ENCODE measurements around the gene INPP5K.
A peak's percentile ranks its signal among the peaks of the same experiment; 100 is the strongest.

The INPP5K gene

DNA sequence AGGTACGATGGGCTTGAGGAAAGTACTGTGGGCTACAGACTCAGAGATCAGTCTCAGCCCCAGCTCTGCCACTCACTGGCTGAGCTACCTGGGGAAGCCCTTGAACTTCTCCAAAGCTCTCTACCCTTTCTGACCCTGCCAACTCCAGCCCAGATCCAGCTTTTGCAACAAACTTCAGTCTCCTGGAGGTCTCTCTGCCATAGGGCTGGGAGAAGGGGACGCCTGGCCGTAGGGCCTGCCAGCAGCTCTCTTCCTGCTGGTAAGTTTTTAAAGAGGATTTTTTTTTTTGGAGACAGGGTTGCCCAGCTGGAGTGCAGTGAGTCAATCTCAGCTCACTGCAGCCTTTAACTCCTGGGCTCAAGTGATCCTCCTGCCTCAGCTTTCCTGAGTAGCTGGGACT lies 11.5 kb downstream of the INPP5K start:
- no peak for DNase-seq

DNA sequence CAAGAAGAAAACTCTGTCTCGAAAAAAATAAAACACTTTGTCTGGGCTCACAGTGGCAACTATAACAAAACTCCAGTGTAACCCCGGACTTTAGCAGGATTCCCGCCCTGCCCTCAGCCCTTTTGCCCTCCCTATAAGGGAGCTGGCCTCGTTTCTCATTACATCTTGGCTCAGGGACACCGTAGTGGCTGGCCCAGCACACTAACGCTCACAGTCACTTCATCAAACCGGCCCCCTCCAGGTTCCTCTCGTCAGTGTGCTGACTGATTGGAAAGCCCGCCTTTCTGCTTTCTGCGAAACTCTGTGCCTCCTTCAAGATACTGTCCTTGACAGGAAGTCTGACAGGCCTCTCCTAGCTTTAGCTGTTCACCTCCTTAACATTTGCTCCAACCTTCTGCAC lies 12.7 kb downstream of the INPP5K start:
- DNase-seq, result no peak

DNA sequence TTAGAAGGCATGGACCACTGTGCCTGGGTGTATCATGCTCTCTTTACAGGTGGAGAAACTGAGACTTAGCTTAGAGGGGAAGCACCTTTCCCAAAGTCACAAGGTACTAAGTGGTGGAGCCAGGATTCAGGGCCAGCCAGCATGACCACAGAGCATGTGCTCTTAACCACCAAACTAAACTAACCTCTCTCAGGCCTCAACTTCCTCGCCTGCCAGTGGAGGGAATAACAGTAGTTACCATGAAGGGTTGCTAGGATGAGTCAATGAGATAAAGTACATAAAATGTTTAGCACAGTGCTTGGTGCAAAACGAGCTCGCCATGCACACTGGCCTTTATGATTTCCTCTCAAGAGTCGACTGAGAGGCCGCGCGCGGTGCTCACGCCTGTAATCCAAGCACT lies 17.5 kb downstream of the INPP5K start:
- no peak for DNase-seq

DNA sequence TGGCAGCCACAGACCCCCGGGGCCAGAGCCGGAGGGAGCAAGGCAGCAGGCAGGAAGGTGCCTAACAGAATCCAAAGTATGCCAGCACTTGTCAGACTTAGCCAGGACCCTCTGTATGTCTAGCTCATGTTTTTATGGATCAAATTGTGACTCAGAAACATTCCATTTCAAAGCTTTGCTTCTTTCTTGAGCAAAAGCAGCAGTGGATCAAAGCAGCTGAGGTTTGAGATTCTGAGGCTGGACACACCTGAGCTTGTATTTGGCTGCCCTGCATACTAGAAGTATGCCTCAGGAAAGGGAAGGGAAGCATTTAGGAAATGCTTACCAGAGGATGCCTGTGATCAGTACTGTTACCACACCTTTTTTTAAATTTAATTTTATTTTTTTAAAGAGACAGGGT lies 18.2 kb downstream of the INPP5K start:
- DNase-seq, result no peak

DNA sequence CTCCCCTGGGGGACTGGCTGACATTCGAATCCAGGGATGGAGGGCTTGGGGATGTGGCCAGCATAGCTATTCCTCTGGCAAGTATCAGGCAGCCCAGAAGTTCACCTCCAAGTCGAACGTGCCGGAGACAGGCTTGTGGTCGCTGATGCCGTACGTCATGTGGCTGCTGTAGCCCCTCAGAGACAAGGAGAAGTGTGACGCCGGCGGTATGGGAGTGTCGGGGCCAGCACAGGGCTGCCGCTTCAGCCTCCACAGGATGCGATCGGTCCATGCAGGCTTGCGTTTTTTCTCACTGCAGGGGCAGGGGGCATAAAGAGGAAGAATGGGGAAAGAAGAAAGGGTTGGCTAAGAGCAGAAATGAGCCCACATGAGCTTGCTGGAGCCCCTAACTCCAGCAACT lies 18.6 kb downstream of the INPP5K start:
- DNase-seq, result no peak

DNA sequence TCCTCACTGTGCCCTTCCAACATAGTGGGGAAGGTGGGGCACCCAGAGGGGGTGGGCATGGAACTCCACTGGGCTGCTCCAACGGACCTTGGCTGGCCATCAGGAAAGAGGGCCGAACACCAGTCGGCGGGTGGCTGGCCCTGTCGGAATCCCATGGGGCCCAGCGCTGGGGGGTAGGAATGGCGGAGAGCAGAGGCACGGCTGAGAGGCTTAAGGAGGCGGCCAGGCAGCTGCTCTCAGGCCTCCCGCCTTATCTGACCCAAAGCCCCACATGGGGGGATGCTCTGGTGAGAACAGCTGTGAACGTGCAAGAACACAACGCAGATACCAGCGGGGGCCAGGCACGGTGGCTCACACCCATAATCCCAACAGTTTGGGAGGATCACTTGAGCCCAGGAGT lies 19.5 kb downstream of the INPP5K start:
- no peak for DNase-seq

DNA sequence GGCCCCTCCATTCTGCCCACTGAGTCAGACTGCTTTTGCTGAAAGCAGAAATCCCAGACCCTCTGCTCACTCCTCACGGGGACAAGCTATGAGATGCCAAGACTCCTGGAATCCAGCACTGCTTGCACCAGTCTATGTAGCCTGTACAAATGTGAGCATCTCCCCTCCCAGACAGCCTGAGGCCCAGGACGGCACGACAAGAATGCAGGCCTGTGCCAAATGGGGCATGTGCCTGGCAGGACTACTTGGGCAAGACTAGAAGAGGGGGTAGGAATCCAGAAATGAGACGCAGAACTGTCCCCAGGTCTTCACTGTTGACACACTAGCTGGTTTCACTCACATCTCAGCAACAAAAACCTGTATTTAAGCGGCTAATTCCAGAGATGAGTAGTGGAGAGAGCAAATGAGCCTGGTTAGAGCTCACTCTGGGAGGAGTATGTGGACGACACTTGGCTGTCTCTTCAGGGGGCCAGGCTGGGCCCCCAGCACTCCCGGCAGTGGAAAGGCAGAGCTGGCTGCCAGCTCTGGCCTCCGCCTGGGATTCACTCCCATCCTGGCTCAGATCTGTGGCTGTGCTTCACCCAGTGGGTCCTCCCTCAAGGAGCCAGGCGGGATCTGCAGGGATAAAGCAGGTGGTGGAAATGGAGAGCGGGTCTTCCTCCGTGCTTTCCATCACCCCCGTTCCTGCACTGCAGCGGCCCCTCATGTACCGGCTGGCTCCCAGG lies 21.0 kb downstream of the INPP5K start:
- no peak for DNase-seq

DNA sequence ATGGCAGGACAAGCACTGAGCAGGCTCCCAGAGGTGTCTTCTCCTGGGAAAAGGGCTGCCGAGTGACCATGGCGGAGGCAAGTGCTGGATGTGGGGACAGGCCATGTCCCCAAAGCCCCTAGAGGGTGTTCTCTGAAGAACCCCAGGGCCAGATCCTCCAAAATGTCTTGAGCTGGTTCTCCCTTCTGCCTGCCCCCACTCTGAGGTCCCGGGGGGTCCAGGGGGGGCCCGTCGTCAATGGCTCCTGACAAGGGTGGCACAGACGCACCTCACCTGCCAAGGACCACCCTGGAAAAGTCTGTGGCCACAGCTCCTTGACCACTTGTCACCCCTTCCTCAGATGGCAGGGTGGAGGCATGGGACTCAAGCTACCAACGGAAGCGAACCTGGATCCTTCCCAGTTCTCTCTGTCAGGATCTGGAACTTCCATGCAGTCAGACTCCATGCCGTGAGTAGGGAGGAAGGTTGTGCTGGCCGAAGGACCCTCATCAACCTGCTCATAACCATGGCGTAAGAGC lies 21.6 kb downstream of the INPP5K start:
- no peak for DNase-seq

DNA sequence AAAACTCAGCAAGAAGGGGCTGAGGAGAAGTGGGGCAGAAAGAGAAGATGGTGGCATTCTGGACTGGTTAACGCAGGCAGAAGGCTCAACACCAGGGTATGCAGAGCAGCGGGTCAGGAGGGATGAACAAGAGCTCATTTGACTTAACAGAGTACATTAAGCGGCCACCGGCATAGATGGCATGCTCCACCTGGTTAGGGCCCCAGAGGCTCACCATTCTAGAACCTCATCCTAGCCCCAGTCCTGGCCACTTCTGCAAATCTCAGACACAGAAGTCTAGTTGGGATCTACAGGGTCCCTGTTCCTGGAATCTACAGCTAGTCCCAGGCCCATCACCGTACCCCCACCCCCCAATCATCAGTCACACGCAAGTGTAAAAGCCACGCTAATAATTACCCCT lies 22.2 kb downstream of the INPP5K start:
- no peak for DNase-seq

DNA sequence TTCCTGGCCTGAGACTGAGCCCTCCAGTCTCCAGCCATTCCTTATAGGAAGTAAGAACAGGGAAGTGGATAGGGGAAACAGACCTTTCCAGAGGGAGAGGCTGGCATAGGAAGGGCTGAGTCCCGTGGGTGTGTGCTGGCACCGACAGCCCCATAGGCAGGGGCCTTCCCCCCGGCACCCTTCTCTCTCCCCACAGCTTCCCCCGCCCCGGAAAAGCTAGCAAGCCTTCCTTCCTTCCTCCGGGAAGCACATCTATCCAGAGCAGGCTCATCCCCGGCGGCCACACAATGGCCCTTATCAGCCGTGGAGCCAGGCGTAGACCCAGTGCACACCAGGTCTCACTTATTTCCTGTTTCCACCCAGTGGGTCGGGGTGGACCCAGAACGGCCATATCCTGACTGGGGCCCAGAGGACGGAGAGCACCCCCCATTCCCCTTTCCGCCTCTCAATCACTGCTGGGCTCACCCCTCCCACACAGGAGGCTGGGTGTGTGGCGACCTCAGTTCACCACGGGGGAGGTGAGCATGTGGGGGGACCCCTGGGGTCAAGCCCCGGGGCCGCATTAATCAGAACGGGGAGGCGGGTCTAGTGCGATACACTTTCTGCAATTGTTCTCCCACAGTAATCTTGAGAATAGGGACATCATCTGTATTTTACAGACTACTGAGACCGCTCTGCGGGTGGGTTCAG lies 23.0 kb downstream of the INPP5K start:
- no peak for DNase-seq

DNA sequence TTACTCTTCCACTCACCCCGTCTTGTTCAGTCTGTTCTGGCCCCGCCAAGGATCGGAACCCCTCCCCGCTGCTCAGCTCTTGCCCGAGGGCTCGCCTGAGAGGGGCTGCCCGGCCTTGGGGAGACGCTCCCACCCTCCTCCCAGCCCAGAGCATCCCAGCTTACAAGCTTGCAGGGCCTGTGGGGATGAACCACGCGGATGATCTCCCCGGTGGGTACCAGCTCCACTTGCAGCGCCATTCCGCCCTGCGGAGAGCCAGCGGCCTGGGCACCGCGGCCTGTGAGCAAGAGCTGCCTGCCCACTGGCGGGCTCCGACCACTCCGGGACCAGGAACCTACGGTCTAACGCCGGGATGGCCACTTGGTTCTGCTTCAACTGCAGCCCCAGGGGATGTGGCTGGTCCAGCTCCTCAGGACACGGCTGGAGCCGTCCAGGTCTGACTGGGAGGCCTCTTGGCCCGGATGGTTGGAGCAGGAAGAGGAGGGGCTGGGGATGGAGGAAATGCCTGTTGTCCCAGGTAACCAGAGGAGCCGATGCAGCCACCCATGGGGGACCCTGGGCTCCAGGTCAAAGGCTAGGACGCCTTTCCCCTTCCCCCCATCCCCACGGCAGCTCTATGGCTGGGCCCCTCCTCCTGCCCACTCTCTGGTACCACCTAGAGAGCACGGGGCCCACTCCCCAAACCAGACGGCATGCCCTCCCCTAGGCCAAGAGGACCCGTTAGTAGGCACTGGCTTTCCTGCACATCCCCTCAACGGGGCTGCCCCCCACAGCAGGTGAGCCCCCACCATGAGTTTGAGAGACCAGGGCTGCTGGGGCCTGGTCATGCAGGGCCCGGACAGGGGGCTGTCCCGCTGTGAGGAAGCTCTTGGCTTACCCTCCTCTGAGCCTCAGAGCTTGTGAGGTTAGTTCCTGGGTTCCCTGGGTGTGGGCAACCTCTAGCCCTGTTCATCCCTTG lies 23.9 kb downstream of the INPP5K start, which contains the start of gene MYO1C:
MYO1C (minus strand) TSS at position 438 of the 958 bp plus-strand sequence; CDS start at position 239, 199 bp downstream.
- DNase-seq, result no peak

DNA sequence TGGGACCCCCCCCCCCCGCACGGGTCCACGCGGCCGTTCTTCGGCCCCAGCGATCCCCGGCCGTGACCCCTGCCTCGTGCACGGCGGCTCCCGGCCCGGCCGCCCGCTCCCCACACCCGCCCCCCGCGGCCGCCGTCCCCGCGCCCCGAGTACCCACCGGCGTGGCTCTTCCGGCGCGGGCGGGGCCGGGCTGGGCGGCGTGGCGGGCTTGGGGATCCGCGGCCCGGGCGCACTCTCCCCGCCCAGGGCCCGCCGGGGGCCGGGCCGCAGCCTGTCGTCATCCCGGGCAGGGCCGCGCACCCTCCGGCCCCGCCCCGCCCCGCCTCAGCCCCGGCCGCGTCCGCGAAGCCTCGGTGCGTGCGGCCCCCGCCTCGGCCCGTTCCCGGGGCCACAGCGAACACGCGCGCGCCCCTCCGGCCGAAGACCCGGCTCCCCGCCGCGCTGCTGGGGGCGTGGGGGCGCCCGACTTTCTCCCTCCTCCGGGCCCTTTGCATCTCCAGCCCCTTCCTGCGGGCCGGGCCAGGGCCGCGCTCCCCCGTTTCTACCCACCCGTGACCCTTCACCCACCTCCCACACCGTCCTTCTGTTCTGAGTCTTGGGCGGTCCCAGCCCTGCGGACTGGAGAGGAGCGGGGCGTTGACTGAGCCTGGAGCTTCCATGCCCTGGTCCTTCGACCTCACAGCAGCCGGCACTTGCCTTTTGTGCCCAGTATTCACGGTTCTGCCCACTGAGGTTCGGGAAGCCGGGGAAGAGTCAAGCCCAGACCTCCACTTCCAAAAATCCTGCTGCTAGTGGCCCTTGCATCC lies 24.8 kb downstream of the INPP5K start:
- peak; percentile 9 for DNase-seq

DNA sequence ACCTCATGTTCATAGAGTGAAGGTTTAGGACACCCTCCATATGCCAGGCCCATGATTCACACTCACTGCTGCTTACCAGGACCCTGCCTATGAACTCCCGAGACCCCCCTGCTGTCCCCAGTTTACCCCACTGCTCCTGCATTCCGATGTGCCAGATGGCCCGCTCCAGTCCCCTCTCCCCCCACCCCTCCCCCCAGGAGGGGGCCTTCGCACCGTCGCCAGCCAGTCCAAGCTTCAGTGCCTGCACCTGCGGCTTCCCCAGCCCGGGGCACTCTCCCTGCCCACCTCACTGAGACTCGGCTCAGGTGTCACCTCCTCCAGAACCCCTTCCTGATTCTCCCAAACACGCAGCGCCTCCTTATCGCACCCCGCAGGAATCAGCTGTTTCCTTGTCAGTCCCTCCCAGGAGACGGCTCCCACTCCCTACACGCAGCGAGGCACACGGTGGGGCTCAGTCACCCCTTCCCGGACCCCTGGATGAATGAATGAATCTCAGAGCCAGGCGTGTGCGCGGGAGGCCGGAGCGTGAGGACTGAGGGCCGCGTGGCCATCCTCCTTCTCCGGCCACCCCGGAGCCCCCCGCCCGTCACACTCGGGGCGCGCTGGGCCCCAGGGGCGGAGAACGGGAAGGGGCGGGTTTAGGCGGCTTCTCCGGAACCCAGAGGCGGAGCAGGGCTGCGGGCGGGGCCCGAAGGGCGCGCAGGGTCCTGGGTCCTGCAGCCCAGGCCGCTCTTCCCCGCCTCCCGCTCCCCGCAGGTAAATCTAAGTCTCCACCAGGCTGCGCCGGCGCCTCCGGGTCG lies 25.6 kb downstream of the INPP5K start:
- DNase-seq, result peak; percentile 22

DNA sequence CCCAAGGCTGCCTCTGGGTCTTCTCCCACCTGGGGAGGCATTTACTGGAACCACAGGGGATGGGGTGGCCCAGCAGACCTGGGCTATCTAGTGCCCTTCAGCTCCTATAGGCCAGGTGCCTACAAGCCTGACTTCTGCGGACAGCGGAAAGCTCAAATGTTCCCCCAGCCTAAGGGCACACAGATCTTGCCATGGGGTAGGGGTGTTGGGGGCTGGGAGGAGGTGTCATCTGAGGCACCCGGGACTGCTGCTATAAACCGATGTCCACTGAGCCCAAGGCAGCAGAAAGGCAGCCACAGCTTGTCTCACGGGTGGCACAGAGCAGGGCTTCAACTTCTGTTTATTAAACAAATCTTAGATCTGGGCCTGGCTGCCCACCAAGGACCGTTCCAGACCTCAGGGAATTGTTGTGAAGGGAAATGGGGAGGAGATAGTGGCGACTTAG lies 27.6 kb downstream of the INPP5K start:
- DNase-seq, result no peak

DNA sequence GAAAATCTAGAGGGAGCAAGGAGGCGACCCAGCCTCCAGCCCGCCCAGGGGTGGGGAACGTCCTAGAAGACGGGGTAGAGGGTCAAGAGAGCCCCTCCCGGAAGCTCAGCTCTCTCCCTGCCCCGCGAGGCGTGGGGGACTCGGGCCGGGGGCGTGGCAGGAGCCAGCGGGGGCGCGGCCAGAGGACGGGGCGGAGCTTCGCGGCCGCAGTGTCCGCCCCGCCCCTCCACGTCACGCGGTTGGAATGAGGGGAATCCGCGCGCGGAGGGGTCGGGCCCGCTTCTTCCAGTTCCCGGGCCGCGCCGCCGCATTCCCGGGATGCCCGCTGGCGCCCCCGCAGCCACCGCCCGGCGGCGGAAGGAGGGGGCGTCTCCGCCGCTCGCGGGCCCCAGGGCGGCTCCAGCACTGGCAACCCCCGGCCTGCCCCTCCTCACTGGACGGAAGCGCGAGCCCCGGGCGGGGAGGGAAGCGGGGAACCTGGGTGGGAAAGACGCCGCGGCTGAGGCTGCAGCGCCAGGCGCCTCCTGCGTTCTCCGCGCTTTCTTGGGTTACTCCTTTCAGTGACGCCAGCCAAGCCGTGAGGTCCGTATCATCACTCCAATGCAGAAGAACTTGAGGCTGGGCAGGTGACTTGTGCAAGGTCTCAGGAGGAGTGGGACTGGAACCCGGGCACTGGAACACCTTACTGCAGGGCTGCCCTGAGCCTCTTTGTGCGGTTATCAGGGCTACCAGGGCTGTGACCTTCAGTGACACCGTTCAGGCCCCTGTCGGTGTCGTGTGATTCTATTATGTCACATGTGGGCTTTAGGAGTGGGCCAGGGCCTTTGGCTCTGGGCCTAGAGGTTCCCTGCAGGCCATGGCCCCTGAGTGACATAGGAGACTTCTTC lies 28.2 kb downstream of the INPP5K start:
- no peak for DNase-seq

DNA sequence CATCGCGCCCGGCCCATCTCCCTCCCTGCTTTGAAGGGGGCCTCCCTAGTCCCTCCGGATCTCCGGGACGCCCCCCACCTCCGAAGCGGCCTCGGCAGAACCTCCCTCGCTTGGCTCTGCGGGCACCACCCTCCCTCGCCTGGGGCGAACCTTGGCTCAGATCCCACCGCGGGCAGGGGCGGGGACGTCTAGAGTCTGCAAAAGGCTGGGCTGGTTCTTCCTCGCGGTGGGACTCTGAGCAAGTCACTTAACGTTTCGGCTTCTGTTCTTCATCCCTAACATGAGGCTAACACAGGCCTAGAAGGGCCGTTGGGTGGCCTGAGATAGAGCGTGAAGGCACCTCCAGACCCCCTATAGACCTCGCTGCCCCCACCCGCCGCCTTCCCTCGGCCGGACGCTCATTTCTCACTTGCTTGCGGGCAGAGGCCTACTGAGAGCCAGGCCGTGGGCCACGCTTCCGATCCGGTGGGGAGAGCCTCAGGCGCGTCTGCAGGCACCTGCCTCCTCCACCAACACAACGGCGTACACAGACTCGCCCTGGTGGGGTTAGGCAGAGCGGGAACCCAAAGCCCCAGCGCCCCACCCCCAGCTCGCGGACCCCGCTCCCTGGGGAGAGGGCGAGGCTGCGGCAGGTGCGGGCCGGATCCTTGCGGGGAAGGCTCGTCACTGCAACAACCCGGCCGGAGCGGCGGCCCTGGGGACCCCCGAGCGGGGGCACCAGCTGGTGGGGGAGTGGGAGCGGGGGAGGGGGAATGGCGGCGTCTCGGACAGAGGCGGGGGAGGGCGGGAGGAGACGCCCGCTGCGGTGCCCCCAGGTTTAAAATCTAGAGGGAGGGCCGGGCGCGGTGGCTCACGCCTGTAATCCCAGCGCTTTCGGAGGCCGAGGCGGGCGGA lies 29.4 kb downstream of the INPP5K start:
- no peak for DNase-seq

DNA sequence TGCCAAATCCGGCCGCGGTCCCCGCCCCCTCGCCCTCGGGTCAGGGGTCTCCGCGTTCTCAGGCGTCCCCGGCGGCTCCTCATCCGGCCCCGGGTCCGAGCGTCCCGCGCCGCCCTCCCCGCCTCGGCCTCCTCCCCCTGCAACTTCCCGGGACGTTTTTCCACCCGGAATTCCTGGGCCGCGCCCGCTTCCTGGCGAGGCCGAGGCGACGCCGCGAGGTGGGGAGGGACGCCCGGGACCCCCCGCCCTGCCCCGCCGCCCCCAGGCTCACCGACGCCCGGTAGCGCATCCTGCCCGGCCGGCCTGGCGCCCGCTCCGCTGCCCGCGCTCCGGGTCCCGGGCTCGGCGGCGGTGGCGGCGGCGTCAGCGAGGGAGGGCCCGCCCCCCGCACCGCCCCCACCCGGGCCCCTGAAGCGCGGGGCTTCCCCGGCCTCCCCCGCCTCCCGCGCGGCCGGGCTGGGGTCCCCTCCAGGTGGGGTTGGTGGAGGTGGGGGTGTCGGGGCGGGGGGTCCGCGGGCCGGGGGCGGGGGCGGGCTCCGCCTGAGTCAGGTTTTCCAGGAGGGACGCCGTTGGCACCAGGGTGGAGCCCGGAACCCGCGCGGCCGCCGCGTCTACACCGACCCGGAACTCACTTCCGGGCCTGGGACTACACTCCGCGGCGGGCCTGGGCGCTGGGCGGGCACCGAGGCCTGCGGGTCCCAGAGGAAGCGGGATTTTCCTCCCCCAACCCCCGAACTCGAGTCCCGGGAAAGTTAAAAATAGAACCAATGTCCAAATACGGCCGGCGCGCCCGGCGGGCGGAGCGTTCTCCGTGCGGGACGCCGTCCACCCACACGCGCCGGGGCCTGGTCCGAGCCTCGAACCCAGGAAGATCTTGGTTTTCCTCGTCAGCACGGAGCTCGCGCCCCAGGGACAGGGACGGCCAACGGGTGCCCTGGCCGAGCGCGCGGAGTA lies 30.7 kb downstream of the INPP5K start:
- DNase-seq, result no peak

Data from NCI-H510A treated with DMSO at 0.1 percent for 48 hours (cell line).